Mesendoderm (in vitro differentiated cells): ENCODE measurements around the gene SMARCD2.
"Not testable (repeated sequence)": the region's sequence is repeated elsewhere in the genome, so short reads cannot be mapped to it uniquely, and the experiment has no call there.

Experiments used
- DNase-seq: peaks from one replicate; pipeline ENCODE4 v3.0.0; 2013
- H2AK5ac ChIP-seq: 2 replicates; pipeline ENCODE4 v1.6.1; 2013; ENCODE audit warnings: low read length, inconsistent platforms
- H2BK120ac ChIP-seq: 2 replicates; pipeline ENCODE4 v1.6.1; 2013; ENCODE audit warnings: low read depth, mild to moderate bottlenecking, low read length, moderate library complexity, mixed read lengths
- H2BK15ac ChIP-seq: replicated peaks from 2 replicates; pipeline ENCODE4 v1.6.1; 2013; ENCODE audit warnings: low read depth, mild to moderate bottlenecking, moderate library complexity
- H2BK5ac ChIP-seq: 2 replicates; pipeline ENCODE4 v1.6.1; 2013; ENCODE audit warnings: low read length, inconsistent platforms
- H3K18ac ChIP-seq: 2 replicates; pipeline ENCODE4 v1.6.1; 2013; ENCODE audit warnings: mild to moderate bottlenecking, low read length, mixed read lengths
- H3K23ac ChIP-seq: one replicate; pipeline ENCODE4 v1.6.1; 2013; ENCODE audit warnings: low read length
- H3K27ac ChIP-seq: 2 replicates; pipeline ENCODE4 v1.5.1; 2013; ENCODE audit warnings: low read depth, mild to moderate bottlenecking, inconsistent platforms, low read length, moderate library complexity
- H3K27me3 ChIP-seq: 2 replicates; pipeline ENCODE4 v1.6.1; 2013; ENCODE audit warnings: low read length, control low read depth, mild to moderate bottlenecking, inconsistent platforms; ENCODE audit not compliant: insufficient read depth, poor library complexity
- H3K36me3 ChIP-seq: 2 replicates; pipeline ENCODE4 v1.6.1; 2013; ENCODE audit warnings: low read length, inconsistent platforms; ENCODE audit not compliant: control insufficient read depth, insufficient read depth
- H3K4ac ChIP-seq: one replicate; pipeline ENCODE4 v1.6.1; 2013; ENCODE audit warnings: low read depth, mild to moderate bottlenecking, low read length, moderate library complexity
- H3K4me1 ChIP-seq: 2 replicates; pipeline ENCODE4 v1.6.1; 2013; ENCODE audit warnings: low read depth, low read length, inconsistent platforms; ENCODE audit not compliant: control insufficient read depth
- H3K4me2 ChIP-seq: 2 replicates; pipeline ENCODE4 v1.6.1; 2013; ENCODE audit warnings: low read length
- H3K4me3 ChIP-seq: 2 replicates; pipeline ENCODE4 v1.5.1; 2013; ENCODE audit warnings: mild to moderate bottlenecking, low read length
- H3K56ac ChIP-seq: one replicate; pipeline ENCODE4 v1.6.1; 2013; ENCODE audit warnings: low read length
- H3K79me1 ChIP-seq: 2 replicates; pipeline ENCODE4 v1.6.1; 2013; ENCODE audit warnings: low read length, inconsistent platforms
- H3K79me2 ChIP-seq: 2 replicates; pipeline ENCODE4 v1.6.1; 2013; ENCODE audit warnings: mild to moderate bottlenecking, low read length; ENCODE audit not compliant: control insufficient read depth, insufficient read depth
- H3K9ac ChIP-seq: 2 replicates; pipeline ENCODE4 v1.6.1; 2013; ENCODE audit warnings: low read length, inconsistent platforms
- H4K5ac ChIP-seq: one replicate; pipeline ENCODE4 v1.6.1; 2013; ENCODE audit warnings: low read length
- H4K8ac ChIP-seq: one replicate; pipeline ENCODE4 v1.6.1; 2013; ENCODE audit warnings: low read depth, mild to moderate bottlenecking, control low read depth, low read length, moderate library complexity
- WGBS: extraction: QIAGEN DNeasy Blood & Tissue Kit; methylation state at CpG from one replicate; pipeline ENCODE4 v1.1.7; 2013; ENCODE audit warnings: low lambda C conversion rate, missing lambda C conversion rate; ENCODE audit not compliant: insufficient coverage; ENCODE audit errors: extremely low coverage; 5-methylcytosine and 5-hydroxymethylcytosine counted together

SMARCD2 gene

DNA sequence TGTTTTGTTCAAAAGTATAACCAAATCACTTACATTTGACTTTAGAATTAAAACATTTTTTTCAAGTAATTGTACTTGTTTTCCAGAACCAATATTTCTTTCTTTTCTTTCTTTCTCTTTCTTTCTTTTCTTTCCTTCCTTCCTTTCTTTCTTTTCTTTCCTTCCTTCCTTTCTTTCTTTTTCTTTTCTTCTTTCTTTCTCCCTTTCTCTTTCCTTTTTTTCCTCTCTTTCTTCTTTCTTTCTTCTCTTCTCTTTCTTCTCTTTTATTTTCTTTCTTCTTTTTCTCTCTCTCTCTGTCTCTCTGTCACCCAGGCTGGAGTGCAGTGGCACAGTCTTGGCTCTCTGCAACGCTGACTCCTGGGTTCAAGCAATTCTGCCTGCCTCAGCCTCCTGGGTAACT is 41.7 kb downstream of the SMARCD2 start:
- no peak overlapping the region for H2AK5ac ChIP-seq
- peaks cover 9% of the 10 kb centered on the region for H3K36me3 ChIP-seq
- H3K4me1 ChIP-seq = no peaks in the 10 kb centered on the region
- H3K79me2 ChIP-seq = no peaks in the 10 kb centered on the region
- H3K4ac ChIP-seq = no peak overlapping the region
- H2BK15ac ChIP-seq = no peak overlapping the region
- no peak overlapping the region for H3K27ac ChIP-seq
- H3K4me2 ChIP-seq = no peak overlapping the region
- H4K5ac ChIP-seq = no peak overlapping the region
- no peak overlapping the region for H2BK120ac ChIP-seq
- no peak overlapping the region for H2BK5ac ChIP-seq
- H3K27me3 ChIP-seq = no peaks in the 10 kb centered on the region
- H3K23ac ChIP-seq = no peak overlapping the region
- H3K4me3 ChIP-seq = no peak overlapping the region
- no peak overlapping the region for H3K9ac ChIP-seq
- no peak for DNase-seq
- WGBS = no CpG with 5 or more reads among the region's 1 CpG
- H3K79me1 ChIP-seq = peaks cover 4% of the 10 kb centered on the region
- no peak overlapping the region for H3K56ac ChIP-seq
- H4K8ac ChIP-seq = no peak overlapping the region
- H3K18ac ChIP-seq = no peak overlapping the region

DNA sequence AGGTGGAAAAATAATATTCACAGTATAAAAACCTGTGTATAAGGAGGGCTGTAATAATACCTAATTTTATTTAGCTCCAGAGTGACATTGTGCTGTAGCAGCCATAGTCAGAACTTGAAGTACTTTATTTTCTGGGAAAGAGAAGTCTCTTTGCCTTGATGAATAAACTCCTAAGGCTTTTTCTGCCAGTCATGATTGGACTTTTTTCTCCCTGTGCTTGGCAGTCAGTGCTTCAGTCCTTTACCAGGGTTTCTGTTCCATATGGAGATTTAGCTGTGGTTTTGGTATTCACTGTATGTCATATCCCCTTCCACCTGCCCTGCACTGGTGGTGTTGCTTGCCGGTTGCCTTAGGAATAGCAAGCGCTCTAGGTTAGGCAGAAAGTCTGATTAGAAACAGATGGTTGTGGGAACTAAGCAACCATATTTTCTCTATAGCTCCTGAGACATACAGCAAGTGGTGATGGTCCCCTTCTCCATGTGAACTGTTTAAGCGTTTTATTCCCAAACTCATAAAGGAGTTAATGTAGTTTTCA is 43.8 kb downstream of the SMARCD2 start:
- no peak overlapping the region for H2BK5ac ChIP-seq
- no CpG with 5 or more reads among the region's 3 CpGs for WGBS
- H4K8ac ChIP-seq = no peak overlapping the region
- H3K9ac ChIP-seq = no peak overlapping the region
- H2BK120ac ChIP-seq = no peak overlapping the region
- H2BK15ac ChIP-seq = no peak overlapping the region
- no peaks in the 10 kb centered on the region for H3K27me3 ChIP-seq
- peaks cover 6% of the 10 kb centered on the region for H3K79me1 ChIP-seq
- no peak overlapping the region for H3K27ac ChIP-seq
- no peak overlapping the region for H3K4me2 ChIP-seq
- H3K4ac ChIP-seq = no peak overlapping the region
- DNase-seq = no peak
- no peak overlapping the region for H3K23ac ChIP-seq
- H3K4me3 ChIP-seq = no peak overlapping the region
- no peak overlapping the region for H3K18ac ChIP-seq
- no peaks in the 10 kb centered on the region for H3K4me1 ChIP-seq
- H3K79me2 ChIP-seq = no peaks in the 10 kb centered on the region
- H2AK5ac ChIP-seq = no peak overlapping the region
- H4K5ac ChIP-seq = no peak overlapping the region
- peaks cover 11% of the 10 kb centered on the region for H3K36me3 ChIP-seq
- no peak overlapping the region for H3K56ac ChIP-seq

- not testable (repeated sequence) for H3K27ac ChIP-seq, H3K4me1 ChIP-seq, DNase-seq, H3K56ac ChIP-seq, H3K36me3 ChIP-seq, H3K79me2 ChIP-seq, H4K5ac ChIP-seq, H3K79me1 ChIP-seq, H2BK120ac ChIP-seq, H3K18ac ChIP-seq, H3K4me2 ChIP-seq, H2AK5ac ChIP-seq, H3K23ac ChIP-seq, H2BK5ac ChIP-seq, H3K27me3 ChIP-seq, H3K4me3 ChIP-seq, H2BK15ac ChIP-seq, H3K4ac ChIP-seq, H4K8ac ChIP-seq, H3K9ac ChIP-seq
- no CpG with 5 or more reads among the region's 10 CpGs for WGBS
Measured at GRCh38 chr17:63796375-63796774, 46.1 kb downstream of the SMARCD2 start.

DNA sequence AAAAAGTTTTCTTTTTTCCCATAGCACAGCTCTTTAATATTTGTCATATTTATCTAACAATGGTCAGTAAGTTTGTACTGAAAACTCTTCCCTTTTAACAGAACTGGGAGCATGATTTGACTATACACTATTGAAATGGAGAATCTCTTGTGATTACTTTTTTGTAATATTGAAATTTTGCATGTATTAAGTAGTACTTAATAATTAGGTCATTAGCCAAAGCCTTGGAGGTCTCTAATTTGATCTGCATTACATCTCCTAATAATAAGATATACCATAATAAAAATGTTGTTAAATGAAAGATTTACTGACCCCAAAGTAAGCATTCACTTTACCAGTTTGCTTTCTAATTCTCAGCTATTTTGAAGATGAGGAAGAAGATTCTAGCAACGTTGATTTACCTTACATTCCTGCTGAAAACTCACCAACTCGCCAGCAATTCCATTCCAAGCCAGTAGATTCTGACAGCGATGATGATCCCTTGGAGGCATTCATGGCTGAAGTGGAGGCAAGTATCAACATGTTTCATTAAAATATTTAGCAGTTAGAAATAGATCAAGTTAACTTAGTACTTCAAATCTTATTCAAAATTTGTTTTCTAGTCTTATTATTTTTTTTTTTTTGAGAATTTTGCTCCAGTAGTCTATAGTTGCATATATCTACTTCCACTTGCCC is 50.3 kb downstream of the SMARCD2 start:
- Histone ChIP-seq H3K4me3 (no peak overlapping the region), H3K56ac (no peak overlapping the region), H3K18ac (no peak overlapping the region), H3K4me1 (no peaks in the 10 kb centered on the region), H2BK120ac (no peak overlapping the region), H4K8ac (no peak overlapping the region), H3K4ac (no peak overlapping the region), H3K4me2 (no peak overlapping the region), H3K27me3 (no peaks in the 10 kb centered on the region), H3K27ac (no peak overlapping the region), H3K36me3 (peaks cover 4% of the 10 kb centered on the region), H2BK5ac (no peak overlapping the region), H3K79me1 (peaks cover 4% of the 10 kb centered on the region), H3K23ac (no peak overlapping the region), H2AK5ac (no peak overlapping the region), H3K9ac (no peak overlapping the region), H4K5ac (no peak overlapping the region), H2BK15ac (no peak overlapping the region), H3K79me2 (peaks cover 10% of the 10 kb centered on the region)
- WGBS = no CpG with 5 or more reads among the region's 3 CpGs
- DNase-seq = no peak

DNA sequence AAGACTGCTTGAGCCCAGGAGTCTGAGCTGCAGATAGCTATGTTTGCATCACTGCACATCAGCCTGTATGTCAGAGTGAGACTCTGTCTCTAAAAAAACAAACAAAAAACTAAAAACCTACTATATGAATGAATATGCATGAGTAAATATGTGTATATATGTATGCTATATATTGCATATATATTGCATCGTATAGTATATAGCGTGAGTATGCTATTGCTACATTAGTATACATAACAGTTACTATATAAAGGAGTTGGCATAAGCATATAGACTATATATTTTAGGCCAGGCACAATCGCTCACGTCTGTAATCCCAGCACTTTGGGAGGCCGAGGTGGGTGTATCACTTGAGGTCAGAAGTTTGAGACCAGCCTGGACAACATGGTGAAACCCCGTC is 52.4 kb downstream of the SMARCD2 start:
- Histone ChIP-seq H3K36me3 (peaks cover 2% of the 10 kb centered on the region), H3K4me3 (no peak overlapping the region), H4K5ac (no peak overlapping the region), H3K27ac (no peak overlapping the region), H4K8ac (no peak overlapping the region), H2BK15ac (no peak overlapping the region), H3K56ac (no peak overlapping the region), H3K9ac (no peak overlapping the region), H3K79me1 (peaks cover 2% of the 10 kb centered on the region), H3K27me3 (no peaks in the 10 kb centered on the region), H3K4me1 (no peaks in the 10 kb centered on the region), H2BK120ac (no peak overlapping the region), H3K4me2 (no peak overlapping the region), H3K4ac (no peak overlapping the region), H3K79me2 (peaks cover 19% of the 10 kb centered on the region), H2BK5ac (no peak overlapping the region), H3K18ac (no peak overlapping the region), H2AK5ac (no peak overlapping the region), H3K23ac (no peak overlapping the region)
- no CpG with 5 or more reads among the region's 6 CpGs for WGBS
- DNase-seq = no peak
